Ascending aorta (tissue), 2 donors: ENCODE data around the gene DPM2. TPM values are rescaled to one million over a fixed set of nuclear protein-coding genes. Genes with fewer than 3 reads are reported as not detected.

Source experiments
- DNase-seq, 2 donors: peaks; one replicate each; pipeline ENCODE4 v3.0.0-alpha.2; 2019; ENCODE audit warnings: low spot score in 2 of 2
- H3K27ac ChIP-seq, 2 donors: fragments of 200-600 bp; sonication (generic); one replicate each; pipeline ENCODE4 v1.5.1; 2016 to 2017; ENCODE audit warnings: mild to moderate bottlenecking in 1 of 2
- H3K27me3 ChIP-seq: fragments of 200-600 bp; sonication (generic); one replicate; pipeline ENCODE4 v1.5.1; 2017
- H3K36me3 ChIP-seq, 2 donors: fragments of 200-600 bp; sonication (generic); one replicate each; pipeline ENCODE4 v1.5.1; 2016
- H3K4me1 ChIP-seq, 2 donors: fragments of 200-600 bp; sonication (generic); one replicate each; pipeline ENCODE4 v1.5.1; 2016 to 2017; ENCODE audit warnings: mild to moderate bottlenecking in 1 of 2
- H3K4me3 ChIP-seq, 2 donors: fragments of 200-600 bp; sonication (generic); one replicate each; pipeline ENCODE4 v1.5.1; 2016 to 2017; ENCODE audit warnings: mild to moderate bottlenecking in 1 of 2
- H3K9me3 ChIP-seq, 2 donors: fragments of 200-600 bp; sonication (generic); one replicate each; pipeline ENCODE4 v1.5.1; 2016
- CTCF ChIP-seq, 3 experiments: fragments of 200-600 bp in 2 of 3; fragments of 450-650 bp in 1 of 3; sonication (generic) in 2 of 3; IDR thresholded peaks; one replicate each; pipeline ENCODE4 v1.5.1; 2016 to 2019; ENCODE audit warnings: antibody characterized with exemption in 3 of 3, mild to moderate bottlenecking in 1 of 3, moderate library complexity in 1 of 3
- intact Hi-C: fragments of 100-400 bp; cut with DNase I; formaldehyde crosslinking; loops from one replicate; pipeline ENCODE4 v1.15.1; 2023
- total RNA-seq: library from RNA; depleted of rRNA; stranded (reverse); fragments of >200 nt; gene quantifications from one replicate; pipeline ENCODE4 v1.1.0, GENCODE V29; 2016

Gene DPM2
- total RNA-seq, 1 donor from 2014 or later: 18.2 TPM

- intact Hi-C loops: loop anchor here (10.0 kb wide), 1 partner anchor 423 kb away; no protein-coding TSS in a partner anchor
- H3K27me3 ChIP-seq: no peaks in the 10 kb centered on the region
- peaks cover 0 to 28% of the 10 kb centered on the region in 2 donors for H3K4me1 ChIP-seq
- H3K36me3 ChIP-seq: no peaks in the 10 kb centered on the region
- DNase-seq: no peak
- no peak overlapping the region for H3K4me3 ChIP-seq
- H3K9me3 ChIP-seq: no peaks in the 10 kb centered on the region
- H3K27ac ChIP-seq: no peak overlapping the region
- TF ChIP-seq CTCF (IDR thresholded peaks at IDR 0.05): no peak
Measured at GRCh38 chr9:127927201-127927987, 10.3 kb downstream of the DPM2 start.

- intact Hi-C loops: loop anchor here (10.0 kb wide), 1 partner anchor 422 kb away; no protein-coding TSS in a partner anchor
Measured at GRCh38 chr9:127926906-127927200, 10.8 kb downstream of the DPM2 start.

GRCh38 chr9:127925959-127926905 lies 11.4 kb downstream of the DPM2 start:
- intact Hi-C loops: loop anchor here (10.0 kb wide), 1 partner anchor 421 kb away; no protein-coding TSS in a partner anchor
- H3K4me3 ChIP-seq: no peak overlapping the region
- DNase-seq: no peak
- peaks cover 0 to 32% of the 10 kb centered on the region in 2 donors for H3K4me1 ChIP-seq
- no peak overlapping the region for H3K27ac ChIP-seq
- TF ChIP-seq CTCF (IDR thresholded peaks at IDR 0.05): no peak
- no peaks in the 10 kb centered on the region for H3K27me3 ChIP-seq
- no peaks in the 10 kb centered on the region for H3K36me3 ChIP-seq
- H3K9me3 ChIP-seq: no peaks in the 10 kb centered on the region

More at GRCh38 chr9:127926906-127927200, 10.8 kb downstream of the DPM2 start:
- DNase-seq: no peak
- no peak overlapping the region for H3K27ac ChIP-seq
- no peaks in the 10 kb centered on the region for H3K9me3 ChIP-seq
- H3K4me1 ChIP-seq: peaks cover 0 to 29% of the 10 kb centered on the region in 2 donors
- H3K4me3 ChIP-seq: no peak overlapping the region
- no peaks in the 10 kb centered on the region for H3K27me3 ChIP-seq
- no peaks in the 10 kb centered on the region for H3K36me3 ChIP-seq
- TF ChIP-seq CTCF (IDR thresholded peaks at IDR 0.05): no peak

GRCh38 chr9:127924736-127925444 lies 12.8 kb downstream of the DPM2 start:
- TF ChIP-seq CTCF (IDR thresholded peaks at IDR 0.05): no peak
- no peak overlapping the region for H3K27ac ChIP-seq
- intact Hi-C loops: loop anchor here (10.0 kb wide), 1 partner anchor 420 kb away; no protein-coding TSS in a partner anchor
- no peak overlapping the region for H3K4me3 ChIP-seq
- H3K9me3 ChIP-seq: no peaks in the 10 kb centered on the region
- no peak for DNase-seq
- peaks cover 0 to 23% of the 10 kb centered on the region in 2 donors for H3K4me1 ChIP-seq
- H3K27me3 ChIP-seq: no peaks in the 10 kb centered on the region
- no peaks in the 10 kb centered on the region for H3K36me3 ChIP-seq

GRCh38 chr9:127923771-127924170 lies 13.9 kb downstream of the DPM2 start:
- Histone ChIP-seq H3K27ac (no peak overlapping the region), H3K4me1 (peaks cover 0 to 31% of the 10 kb centered on the region in 2 donors), H3K36me3 (no peaks in the 10 kb centered on the region), H3K4me3 (no peak overlapping the region), H3K27me3 (no peaks in the 10 kb centered on the region), H3K9me3 (no peaks in the 10 kb centered on the region)
- TF ChIP-seq CTCF (IDR thresholded peaks at IDR 0.05): no peak
- intact Hi-C loops: loop anchor here (10.0 kb wide), 1 partner anchor 419 kb away; no protein-coding TSS in a partner anchor
- DNase-seq: no peak
